ENCODE results near the gene ELAVL3.

The ELAVL3 gene

GRCh38 chr19:11425719-11426457 lies 55.0 kb downstream of the ELAVL3 start:
- Mint-ChIP-seq H3K27ac (no peak overlapping the region), H3K27me3 (peaks cover 45% of the 10 kb centered on the region), H3K9me3 (no peaks in the 10 kb centered on the region), H3K36me3 (ENCODE audit: low read depth) (no peaks in the 10 kb centered on the region), H3K4me1 (ENCODE audit: low read depth) (peaks cover 32% of the 10 kb centered on the region), H3K4me3 (no peak overlapping the region)
- intact Hi-C loops (cut with micrococcal nuclease), result no loop called here

- peaks cover 45% of the 10 kb centered on the region for H3K4me1 Mint-ChIP-seq (ENCODE audit: low read depth)
- H3K9me3 Mint-ChIP-seq, result no peaks in the 10 kb centered on the region
- no peak overlapping the region for H3K27ac Mint-ChIP-seq
- intact Hi-C loops (cut with micrococcal nuclease), result loop anchor here (2.0 kb wide), 1 partner anchor 43 kb away; no protein-coding TSS in a partner anchor
- peaks cover 54% of the 10 kb centered on the region for H3K27me3 Mint-ChIP-seq
- no peak overlapping the region for H3K4me3 Mint-ChIP-seq
- H3K36me3 Mint-ChIP-seq (ENCODE audit: low read depth), result no peaks in the 10 kb centered on the region
Measured at GRCh38 chr19:11423791-11424181, 57.1 kb downstream of the ELAVL3 start.

- Mint-ChIP-seq H3K9me3 (no peaks in the 10 kb centered on the region), H3K27ac (no peak overlapping the region), H3K4me3 (no peak overlapping the region), H3K4me1 (ENCODE audit: low read depth) (peaks cover 50% of the 10 kb centered on the region), H3K27me3 (peaks cover 60% of the 10 kb centered on the region), H3K36me3 (ENCODE audit: low read depth) (no peaks in the 10 kb centered on the region)
- intact Hi-C loops (cut with micrococcal nuclease), result loop anchor here (2.0 kb wide), 1 partner anchor 42 kb away; no protein-coding TSS in a partner anchor
Measured at GRCh38 chr19:11423164-11423790, 57.6 kb downstream of the ELAVL3 start.

- Mint-ChIP-seq H3K36me3 (ENCODE audit: low read depth) (no peaks in the 10 kb centered on the region), H3K27me3 (peaks cover 68% of the 10 kb centered on the region), H3K4me3 (peak overlapping the region; percentile 80), H3K9me3 (no peaks in the 10 kb centered on the region), H3K27ac (peak overlapping the region; percentile 66), H3K4me1 (ENCODE audit: low read depth) (peaks cover 54% of the 10 kb centered on the region)
- intact Hi-C loops (cut with micrococcal nuclease), result loop anchor here (2.0 kb wide), 1 partner anchor 42 kb away; no protein-coding TSS in a partner anchor
Measured at GRCh38 chr19:11422163-11423065, 58.4 kb downstream of the ELAVL3 start.

- no peaks in the 10 kb centered on the region for H3K36me3 Mint-ChIP-seq (ENCODE audit: low read depth)
- peak overlapping the region; percentile 80 for H3K4me3 Mint-ChIP-seq
- H3K27ac Mint-ChIP-seq, result peak overlapping the region; percentile 37
- peaks cover 74% of the 10 kb centered on the region for H3K27me3 Mint-ChIP-seq
- intact Hi-C loops (cut with micrococcal nuclease), result loop anchor here (2.0 kb wide), 1 partner anchor 41 kb away; no protein-coding TSS in a partner anchor
- peaks cover 54% of the 10 kb centered on the region for H3K4me1 Mint-ChIP-seq (ENCODE audit: low read depth)
- H3K9me3 Mint-ChIP-seq, result no peaks in the 10 kb centered on the region
Measured at GRCh38 chr19:11421371-11422098, 59.3 kb downstream of the ELAVL3 start.

- Mint-ChIP-seq H3K4me1 (ENCODE audit: low read depth) (peaks cover 54% of the 10 kb centered on the region), H3K4me3 (peak overlapping the region; percentile 80), H3K27me3 (peaks cover 80% of the 10 kb centered on the region), H3K9me3 (no peaks in the 10 kb centered on the region), H3K27ac (peak overlapping the region; percentile 24), H3K36me3 (ENCODE audit: low read depth) (no peaks in the 10 kb centered on the region)
- intact Hi-C loops (cut with micrococcal nuclease), result no loop called here
Measured at GRCh38 chr19:11420429-11421370, 60.1 kb downstream of the ELAVL3 start.

- Mint-ChIP-seq H3K4me3 (peak within 1 kb of the TSS; percentile 66), H3K36me3 (ENCODE audit: low read depth) (no peaks in the 10 kb centered on the region), H3K4me1 (ENCODE audit: low read depth) (peaks cover 51% of the 10 kb centered on the region), H3K9me3 (no peaks in the 10 kb centered on the region), H3K27ac (no peak within 1 kb of the TSS), H3K27me3 (peaks cover 87% of the 10 kb centered on the region)
- intact Hi-C loops (cut with micrococcal nuclease), result no loop called here
Measured at GRCh38 chr19:11418549-11419506, 62.0 kb downstream of the ELAVL3 start, which contains the start of gene RGL3. Gene RGL3 (minus strand): TSS chr19:11419314. CDS start chr19:11419278, 36 bp downstream.

GRCh38 chr19:11418094-11418548 lies 62.7 kb downstream of the ELAVL3 start:
- intact Hi-C loops (cut with micrococcal nuclease), result no loop called here
- H3K4me3 Mint-ChIP-seq, result peak overlapping the region; percentile 66
- H3K27ac Mint-ChIP-seq, result no peak overlapping the region
- H3K27me3 Mint-ChIP-seq, result peaks cover 80% of the 10 kb centered on the region
- no peaks in the 10 kb centered on the region for H3K9me3 Mint-ChIP-seq
- peaks cover 44% of the 10 kb centered on the region for H3K4me1 Mint-ChIP-seq (ENCODE audit: low read depth)
- no peaks in the 10 kb centered on the region for H3K36me3 Mint-ChIP-seq (ENCODE audit: low read depth)

- no peaks in the 10 kb centered on the region for H3K36me3 Mint-ChIP-seq (ENCODE audit: low read depth)
- intact Hi-C loops (cut with micrococcal nuclease), result no loop called here
- no peak overlapping the region for H3K4me3 Mint-ChIP-seq
- no peaks in the 10 kb centered on the region for H3K9me3 Mint-ChIP-seq
- no peak overlapping the region for H3K27ac Mint-ChIP-seq
- peaks cover 66% of the 10 kb centered on the region for H3K27me3 Mint-ChIP-seq
- peaks cover 28% of the 10 kb centered on the region for H3K4me1 Mint-ChIP-seq (ENCODE audit: low read depth)
Measured at GRCh38 chr19:11416346-11417052, 64.3 kb downstream of the ELAVL3 start.

GRCh38 chr19:11414544-11414943 lies 66.3 kb downstream of the ELAVL3 start:
- H3K4me1 Mint-ChIP-seq (ENCODE audit: low read depth), result peaks cover 14% of the 10 kb centered on the region
- peaks cover 59% of the 10 kb centered on the region for H3K27me3 Mint-ChIP-seq
- no peaks in the 10 kb centered on the region for H3K36me3 Mint-ChIP-seq (ENCODE audit: low read depth)
- intact Hi-C loops (cut with micrococcal nuclease), result no loop called here
- H3K27ac Mint-ChIP-seq, result no peak overlapping the region
- no peaks in the 10 kb centered on the region for H3K9me3 Mint-ChIP-seq
- H3K4me3 Mint-ChIP-seq, result no peak overlapping the region

GRCh38 chr19:11410682-11411081 lies 70.2 kb downstream of the ELAVL3 start:
- Mint-ChIP-seq H3K9me3 (no peaks in the 10 kb centered on the region), H3K27ac (no peak overlapping the region), H3K27me3 (peaks cover 45% of the 10 kb centered on the region), H3K4me3 (no peak overlapping the region), H3K4me1 (ENCODE audit: low read depth) (peaks cover 12% of the 10 kb centered on the region), H3K36me3 (ENCODE audit: low read depth) (no peaks in the 10 kb centered on the region)
- intact Hi-C loops (cut with micrococcal nuclease), result no loop called here
